RWPE1 (cell line): ENCODE measurements around the gene ADGRL3.

Experiments
- CTCF ChIA-PET: fragments of 350-600 bp; sonication (Branson Sonifier 250); formaldehyde crosslinking; extraction: SDS; loops from one replicate; lab custom pipeline; 2021; lab: Yijun Ruan, JAX
- POLR2A ChIA-PET: fragments of 400-600 bp; formaldehyde crosslinking; extraction: SDS; loops from one replicate; lab custom pipeline; 2020; ENCODE audit warnings: antibody characterized with exemption; ENCODE audit not compliant: low non-redundant PET; lab: Yijun Ruan, JAX
- DNase-seq: peaks from one replicate; pipeline ENCODE4 v3.0.0; 2012; ENCODE audit warnings: low spot score
- H3K27ac ChIP-seq: fragments of 450-650 bp; 2 replicates; pipeline ENCODE4 v1.5.1; 2017
- CTCF ChIP-seq: fragments of 450-650 bp; conservative IDR thresholded peaks from 2 replicates; pipeline ENCODE4 v1.5.1; 2017; ENCODE audit warnings: low read depth, mild to moderate bottlenecking

ADGRL3 gene

GRCh38 chr4:62028745-62029144 lies 828.6 kb downstream of the ADGRL3 start:
- no peak for TF ChIP-seq CTCF
- CTCF ChIA-PET: no interaction called here
- POLR2A ChIA-PET: no interaction called here
- no peak overlapping the region for H3K27ac ChIP-seq
- no peak for DNase-seq

GRCh38 chr4:62030958-62031357 lies 830.8 kb downstream of the ADGRL3 start:
- no peak overlapping the region for H3K27ac ChIP-seq
- no peak for DNase-seq
- POLR2A ChIA-PET: no interaction called here
- CTCF ChIA-PET: no interaction called here
- no peak for TF ChIP-seq CTCF

GRCh38 chr4:62037571-62037970 lies 837.4 kb downstream of the ADGRL3 start:
- TF ChIP-seq CTCF: no peak
- POLR2A ChIA-PET: no interaction called here
- CTCF ChIA-PET: no interaction called here

GRCh38 chr4:62051332-62051731 lies 851.2 kb downstream of the ADGRL3 start:
- no peak for DNase-seq
- no peak for TF ChIP-seq CTCF
- ChIA-PET POLR2A (no interaction called here), CTCF (no interaction called here)
- H3K27ac ChIP-seq: no peak overlapping the region

More at GRCh38 chr4:62037571-62037970, 837.4 kb downstream of the ADGRL3 start:
- H3K27ac ChIP-seq: no peak overlapping the region
- no peak for DNase-seq

GRCh38 chr4:62053974-62054373 lies 853.8 kb downstream of the ADGRL3 start:
- H3K27ac ChIP-seq: no peak overlapping the region
- CTCF ChIA-PET: interaction anchor here (0.6 kb wide), 1 partner anchor 800 kb away, joined by 4 read pairs; no protein-coding TSS in a partner anchor
- DNase-seq: no peak
- no peak for TF ChIP-seq CTCF
- POLR2A ChIA-PET: no interaction called here

GRCh38 chr4:62057031-62057430 lies 856.9 kb downstream of the ADGRL3 start:
- no peak overlapping the region for H3K27ac ChIP-seq
- TF ChIP-seq CTCF: no peak
- DNase-seq: no peak
- ChIA-PET CTCF (no interaction called here), POLR2A (no interaction called here)

GRCh38 chr4:62058571-62058970 lies 858.4 kb downstream of the ADGRL3 start:
- ChIA-PET CTCF (no interaction called here), POLR2A (no interaction called here)
- no peak overlapping the region for H3K27ac ChIP-seq
- DNase-seq: no peak
- no peak for TF ChIP-seq CTCF
